Neuronal stem cell (in vitro differentiated cells): Measurements from ENCODE around the gene PNLIP.

Experiments
- DNase-seq: peaks from one replicate; pipeline ENCODE4 v3.0.0-alpha.2; 2013; ENCODE audit warnings: low spot score
- H2AFZ ChIP-seq: one replicate; pipeline ENCODE4 v1.6.1; 2013; ENCODE audit warnings: mild to moderate bottlenecking, low read length, inconsistent platforms
- H2AK5ac ChIP-seq: 2 replicates; pipeline ENCODE4 v1.6.1; 2013; ENCODE audit warnings: low read depth, mild to moderate bottlenecking, inconsistent platforms, low read length, moderate library complexity, mixed read lengths
- H2BK120ac ChIP-seq: 2 replicates; pipeline ENCODE4 v1.6.1; 2013; ENCODE audit warnings: low read depth, mild to moderate bottlenecking, inconsistent platforms, low read length, moderate library complexity, mixed read lengths
- H2BK12ac ChIP-seq: one replicate; pipeline ENCODE4 v1.6.1; 2013; ENCODE audit warnings: low read length, inconsistent platforms
- H2BK15ac ChIP-seq: 2 replicates; pipeline ENCODE4 v1.6.1; 2013; ENCODE audit warnings: mild to moderate bottlenecking, low read length, inconsistent platforms, mixed read lengths
- H2BK5ac ChIP-seq: one replicate; pipeline ENCODE4 v1.6.1; 2013; ENCODE audit warnings: inconsistent platforms, mild to moderate bottlenecking, low read length, moderate library complexity
- H3K14ac ChIP-seq: one replicate; pipeline ENCODE4 v1.6.1; 2013; ENCODE audit warnings: low read length, inconsistent platforms
- H3K18ac ChIP-seq: 2 replicates; pipeline ENCODE4 v1.6.1; 2013; ENCODE audit warnings: low read length, inconsistent platforms
- H3K23ac ChIP-seq: 2 replicates; pipeline ENCODE4 v1.6.1; 2013; ENCODE audit warnings: low read depth, mild to moderate bottlenecking, mixed read lengths, low read length, inconsistent platforms; ENCODE audit not compliant: poor library complexity
- H3K27ac ChIP-seq: replicated peaks from 3 replicates; pipeline ENCODE4 v1.5.1; 2013; ENCODE audit warnings: low read length, inconsistent platforms
- H3K27me3 ChIP-seq, 3 experiments: 2 replicates each; pipeline ENCODE4 v1.6.1; 2013; ENCODE audit warnings: low read length in 3 of 3, mild to moderate bottlenecking in 2 of 3, inconsistent platforms in 1 of 3, low read depth in 1 of 3, mixed read lengths in 1 of 3, moderate library complexity in 1 of 3; ENCODE audit not compliant: control insufficient read depth in 3 of 3, insufficient read depth in 3 of 3
- H3K36me3 ChIP-seq, 2 donors: replicated peaks in 1 of 2; 2 replicates each; pipeline ENCODE4 v1.6.1; 2013; ENCODE audit warnings: low read length in 2 of 2; ENCODE audit not compliant: control insufficient read depth in 2 of 2, insufficient read depth in 2 of 2
- H3K4ac ChIP-seq: 2 replicates; pipeline ENCODE4 v1.6.1; 2013; ENCODE audit warnings: inconsistent platforms, mild to moderate bottlenecking, low read length, moderate library complexity
- H3K4me1 ChIP-seq, 2 donors: 1 replicate in 1 of 2; 2 replicates in 1 of 2; pipeline ENCODE4 v1.6.1; 2013; ENCODE audit warnings: low read length in 2 of 2, low read depth in 1 of 2; ENCODE audit not compliant: control insufficient read depth in 2 of 2, insufficient read depth in 1 of 2
- H3K4me2 ChIP-seq: one replicate; pipeline ENCODE4 v1.6.1; 2013; ENCODE audit warnings: mild to moderate bottlenecking, low read length, inconsistent platforms; ENCODE audit not compliant: insufficient read depth, poor library complexity, severe bottlenecking
- H3K4me3 ChIP-seq, 2 donors: 2 replicates each; pipeline ENCODE4 v1.5.1; 2013; ENCODE audit warnings: low read length in 2 of 2, mild to moderate bottlenecking in 2 of 2, inconsistent platforms in 1 of 2, moderate library complexity in 1 of 2
- H3K79me1 ChIP-seq: one replicate; pipeline ENCODE4 v1.6.1; 2013; ENCODE audit warnings: low read depth, mild to moderate bottlenecking, inconsistent platforms, low read length, moderate library complexity
- H3K9ac ChIP-seq: one replicate; pipeline ENCODE4 v1.6.1; 2013; ENCODE audit warnings: mild to moderate bottlenecking, low read depth, low read length, inconsistent platforms; ENCODE audit not compliant: poor library complexity
- H3K9me3 ChIP-seq, 2 donors: replicated peaks in 1 of 2; 2 replicates each; pipeline versions ENCODE3 to v1.6.1; 2013; ENCODE audit warnings: low read length in 2 of 2, mild to moderate bottlenecking in 2 of 2, inconsistent platforms in 1 of 2, low read depth in 1 of 2, mixed read lengths in 1 of 2, moderate library complexity in 1 of 2; ENCODE audit not compliant: control insufficient read depth in 2 of 2, insufficient read depth in 1 of 2
- H4K8ac ChIP-seq: one replicate; pipeline ENCODE4 v1.6.1; 2013; ENCODE audit warnings: low read depth, mild to moderate bottlenecking, inconsistent platforms, low read length, moderate library complexity
- H4K91ac ChIP-seq: one replicate; pipeline ENCODE4 v1.6.1; 2013; ENCODE audit warnings: low read length, low read depth, mild to moderate bottlenecking, inconsistent platforms; ENCODE audit not compliant: poor library complexity
- WGBS, 2 donors: extraction: QIAGEN DNeasy Blood & Tissue Kit; methylation state at CpG; one replicate each; pipeline ENCODE4 v1.1.7; 2013; ENCODE audit warnings: missing lambda C conversion rate in 2 of 2, mixed read lengths in 1 of 2; ENCODE audit not compliant: insufficient read length in 2 of 2, insufficient replicate concordance in 1 of 2; ENCODE audit errors: extremely low coverage in 2 of 2; 5-methylcytosine and 5-hydroxymethylcytosine counted together

PNLIP gene

GRCh38 chr10:116599991-116600390, 54.3 kb downstream of the PNLIP start:
- no peaks in the 10 kb centered on the region for H3K4me1 ChIP-seq
- no peaks in the 10 kb centered on the region for H3K9me3 ChIP-seq
- no peak overlapping the region for H4K8ac ChIP-seq
- H3K27me3 ChIP-seq = no peaks in the 10 kb centered on the region
- no peak overlapping the region for H3K4ac ChIP-seq
- H3K14ac ChIP-seq = no peak overlapping the region
- no peak overlapping the region for H2BK120ac ChIP-seq
- no peak overlapping the region for H3K27ac ChIP-seq
- H3K36me3 ChIP-seq = no peaks in the 10 kb centered on the region
- no peak overlapping the region for H2AK5ac ChIP-seq
- H2BK15ac ChIP-seq = no peak overlapping the region
- DNase-seq = no peak
- WGBS, 2 donors = no CpG with 5 or more reads among the region's 5 CpGs
- H2AFZ ChIP-seq = no peak overlapping the region
- no peak overlapping the region for H3K18ac ChIP-seq
- H2BK12ac ChIP-seq = no peak overlapping the region
- no peak overlapping the region for H3K4me2 ChIP-seq
- no peak overlapping the region for H2BK5ac ChIP-seq
- H4K91ac ChIP-seq = no peak overlapping the region
- H3K23ac ChIP-seq = no peak overlapping the region
- H3K4me3 ChIP-seq = no peak overlapping the region
- H3K9ac ChIP-seq = no peak overlapping the region
- no peaks in the 10 kb centered on the region for H3K79me1 ChIP-seq

GRCh38 chr10:116602648-116603400, 57.1 kb downstream of the PNLIP start:
- H4K8ac ChIP-seq = no peak overlapping the region
- no peak overlapping the region for H2AK5ac ChIP-seq
- WGBS, 2 donors = no CpG with 5 or more reads among the region's 10 CpGs
- no peaks in the 10 kb centered on the region for H3K4me1 ChIP-seq
- no peak overlapping the region for H3K4me3 ChIP-seq
- no peak overlapping the region for H2BK120ac ChIP-seq
- no peak overlapping the region for H3K9ac ChIP-seq
- H3K9me3 ChIP-seq = no peaks in the 10 kb centered on the region
- H4K91ac ChIP-seq = peak overlapping the region; percentile 18
- H3K27ac ChIP-seq = no peak overlapping the region
- no peak overlapping the region for H2BK15ac ChIP-seq
- H3K4me2 ChIP-seq = no peak overlapping the region
- no peaks in the 10 kb centered on the region for H3K79me1 ChIP-seq
- H2AFZ ChIP-seq = no peak overlapping the region
- no peak overlapping the region for H2BK5ac ChIP-seq
- no peak overlapping the region for H2BK12ac ChIP-seq
- no peaks in the 10 kb centered on the region for H3K27me3 ChIP-seq
- H3K23ac ChIP-seq = no peak overlapping the region
- H3K18ac ChIP-seq = no peak overlapping the region
- H3K4ac ChIP-seq = no peak overlapping the region
- no peak for DNase-seq
- no peak overlapping the region for H3K14ac ChIP-seq
- H3K36me3 ChIP-seq = no peaks in the 10 kb centered on the region

- H3K79me1 ChIP-seq = no peaks in the 10 kb centered on the region
- no peak overlapping the region for H3K14ac ChIP-seq
- H4K8ac ChIP-seq = no peak overlapping the region
- no peaks in the 10 kb centered on the region for H3K36me3 ChIP-seq
- no peak overlapping the region for H3K23ac ChIP-seq
- no peak overlapping the region for H2AFZ ChIP-seq
- H4K91ac ChIP-seq = no peak overlapping the region
- H3K4me2 ChIP-seq = no peak overlapping the region
- H3K4me3 ChIP-seq = no peak overlapping the region
- no peak overlapping the region for H3K4ac ChIP-seq
- H2BK15ac ChIP-seq = no peak overlapping the region
- H2BK5ac ChIP-seq = no peak overlapping the region
- no peak overlapping the region for H3K9ac ChIP-seq
- WGBS, 2 donors = no CpG with 5 or more reads among the region's 8 CpGs
- DNase-seq = no peak
- no peak overlapping the region for H3K27ac ChIP-seq
- no peak overlapping the region for H3K18ac ChIP-seq
- H2AK5ac ChIP-seq = no peak overlapping the region
- no peaks in the 10 kb centered on the region for H3K27me3 ChIP-seq
- H3K9me3 ChIP-seq = peaks cover 0 to 5% of the 10 kb centered on the region in 2 donors
- H2BK12ac ChIP-seq = no peak overlapping the region
- H3K4me1 ChIP-seq = no peaks in the 10 kb centered on the region
- no peak overlapping the region for H2BK120ac ChIP-seq
These were observed 60.3 kb downstream of the PNLIP start for GRCh38 chr10:116606061-116606483.

- Histone ChIP-seq H3K79me1 (no peaks in the 10 kb centered on the region), H2BK120ac (no peak overlapping the region), H3K4me3 (no peak overlapping the region), H3K18ac (peak overlapping the region; percentile 36), H3K27me3 (no peaks in the 10 kb centered on the region), H3K4me1 (no peaks in the 10 kb centered on the region), H2BK15ac (no peak overlapping the region), H3K4ac (no peak overlapping the region), H3K23ac (no peak overlapping the region), H3K36me3 (no peaks in the 10 kb centered on the region), H2AK5ac (no peak overlapping the region), H3K9me3 (peaks cover 0 to 5% of the 10 kb centered on the region in 2 donors), H2AFZ (no peak overlapping the region), H4K8ac (no peak overlapping the region), H2BK12ac (no peak overlapping the region), H3K4me2 (no peak overlapping the region), H3K27ac (no peak overlapping the region), H2BK5ac (no peak overlapping the region), H3K9ac (no peak overlapping the region), H3K14ac (no peak overlapping the region), H4K91ac (no peak overlapping the region)
- WGBS, 2 donors = no CpG with 5 or more reads among the region's 6 CpGs
- no peak for DNase-seq
These were observed 61.6 kb downstream of the PNLIP start for GRCh38 chr10:116607336-116607735.
